HEK293 (cell line): ENCODE results near the gene MAP4K4.

Experiments used
- CTCF ChIA-PET: fragments of 350-600 bp; formaldehyde crosslinking; extraction: SDS; loops from one replicate; lab custom pipeline; 2021; ENCODE audit warnings: antibody characterized with exemption; lab: Yijun Ruan, JAX
- POLR2A ChIA-PET: fragments of 300-600 bp; formaldehyde crosslinking; extraction: SDS; loops from one replicate; lab custom pipeline; 2020; ENCODE audit warnings: antibody characterized with exemption, inconsistent platforms; lab: Yijun Ruan, JAX
- H3K27ac ChIP-seq: fragments of 200-500 bp; sonication (Bioruptor generic); 2 replicates; pipeline ENCODE4 v1.5.1; 2014; ENCODE audit warnings: low read depth, low read length, control low read depth, inconsistent platforms; ENCODE audit errors: extremely low read depth
- H3K36me3 ChIP-seq, 2 experiments: fragments of 200-500 bp in 1 of 2; sonication (Bioruptor generic) in 1 of 2; 1 replicate in 1 of 2; 2 replicates in 1 of 2; pipeline ENCODE4 v1.5.1; 2014 to 2017; ENCODE audit warnings: inconsistent platforms in 2 of 2, low read length in 2 of 2; ENCODE audit not compliant: control insufficient read depth in 2 of 2, insufficient read depth in 1 of 2
- H3K4me1 ChIP-seq: fragments of 200-500 bp; sonication (Bioruptor generic); 2 replicates; pipeline ENCODE4 v1.5.1; 2014; ENCODE audit warnings: mild to moderate bottlenecking, low read length, inconsistent platforms; ENCODE audit not compliant: control insufficient read depth, insufficient read depth
- H3K4me3 ChIP-seq: 2 replicates; pipeline ENCODE4 v1.5.1; 2011; ENCODE audit warnings: low read depth, mild to moderate bottlenecking, control low read depth, low read length, moderate library complexity
- H3K9me3 ChIP-seq: fragments of 200-500 bp; sonication (Bioruptor generic); 2 replicates; pipeline ENCODE4 v1.5.1; 2014; ENCODE audit warnings: low read depth, low read length, inconsistent platforms; ENCODE audit not compliant: control insufficient read depth, insufficient read depth
- EGR2 ChIP-seq: fragments of 450-650 bp; formaldehyde crosslinking; IDR thresholded peaks from 2 replicates; pipeline ENCODE4 v1.5.1; 2016; ENCODE audit warnings: low read depth, missing biosample characterization, missing genetic modification characterization
- FEZF1 ChIP-seq: fragments of 450-650 bp; formaldehyde crosslinking; IDR thresholded peaks from 2 replicates; pipeline ENCODE4 v1.5.1; 2016; ENCODE audit warnings: missing biosample characterization, missing genetic modification characterization
- GLI4 ChIP-seq: fragments of 450-650 bp; formaldehyde crosslinking; IDR thresholded peaks from 2 replicates; pipeline ENCODE4 v1.5.1; 2016; ENCODE audit warnings: missing biosample characterization, missing genetic modification characterization
- HOXC10 ChIP-seq: sonication (generic); formaldehyde crosslinking; IDR thresholded peaks from 2 replicates; pipeline ENCODE4 v1.8.1; 2023; ENCODE audit warnings: mild to moderate bottlenecking, missing genetic modification reagents
- RBAK ChIP-seq: fragments of 450-650 bp; formaldehyde crosslinking; IDR thresholded peaks from 2 replicates; pipeline ENCODE4 v1.5.1; 2016; ENCODE audit warnings: missing biosample characterization, missing genetic modification characterization
- SP3 ChIP-seq: fragments of 450-650 bp; formaldehyde crosslinking; IDR thresholded peaks from 2 replicates; pipeline ENCODE4 v1.5.1; 2016; ENCODE audit warnings: missing biosample characterization, missing genetic modification characterization
- YY2 ChIP-seq: fragments of 450-650 bp; formaldehyde crosslinking; IDR thresholded peaks from 2 replicates; pipeline ENCODE4 v1.5.1; 2016; ENCODE audit warnings: missing biosample characterization, missing genetic modification characterization
- ZFP3 ChIP-seq: fragments of 450-650 bp; formaldehyde crosslinking; IDR thresholded peaks from 2 replicates; pipeline ENCODE4 v1.5.1; 2016; ENCODE audit warnings: low read depth, missing biosample characterization, missing genetic modification characterization
- ZNF2 ChIP-seq: fragments of 450-650 bp; formaldehyde crosslinking; IDR thresholded peaks from 2 replicates; pipeline ENCODE4 v1.5.1; 2016; ENCODE audit warnings: missing biosample characterization, missing genetic modification characterization
- ZNF202 ChIP-seq: fragments of 450-650 bp; formaldehyde crosslinking; IDR thresholded peaks from 2 replicates; pipeline ENCODE4 v1.5.1; 2016; ENCODE audit warnings: missing biosample characterization, missing genetic modification characterization, borderline replicate concordance
- ZNF24 ChIP-seq: fragments of 450-650 bp; formaldehyde crosslinking; IDR thresholded peaks from 2 replicates; pipeline ENCODE4 v1.5.1; 2016; ENCODE audit warnings: missing biosample characterization, missing genetic modification characterization
- ZNF335 ChIP-seq: fragments of 450-650 bp; formaldehyde crosslinking; conservative IDR thresholded peaks from 2 replicates; pipeline ENCODE4 v1.5.1; 2016; ENCODE audit warnings: missing biosample characterization, missing genetic modification characterization
- ZNF549 ChIP-seq: fragments of 450-650 bp; IDR thresholded peaks from 2 replicates; pipeline ENCODE4 v1.5.1; 2018; ENCODE audit warnings: missing biosample characterization, missing genetic modification characterization, mild to moderate bottlenecking, inconsistent platforms, moderate library complexity
- ZNF623 ChIP-seq: fragments of 450-650 bp; formaldehyde crosslinking; IDR thresholded peaks from 2 replicates; pipeline ENCODE4 v1.5.1; 2016; ENCODE audit warnings: missing biosample characterization, missing genetic modification characterization
- ZNF654 ChIP-seq: fragments of 450-650 bp; formaldehyde crosslinking; IDR thresholded peaks from 2 replicates; pipeline ENCODE4 v1.5.1; 2016; ENCODE audit warnings: low read depth, missing biosample characterization, missing genetic modification characterization
- ZNF707 ChIP-seq: fragments of 450-650 bp; formaldehyde crosslinking; IDR thresholded peaks from 2 replicates; pipeline ENCODE4 v1.5.1; 2016; ENCODE audit warnings: missing biosample characterization, missing genetic modification characterization
- ZNF747 ChIP-seq: fragments of 450-650 bp; formaldehyde crosslinking; IDR thresholded peaks from 2 replicates; pipeline ENCODE4 v1.5.1; 2016; ENCODE audit warnings: missing biosample characterization, missing genetic modification characterization
- ZNF76 ChIP-seq: fragments of 450-650 bp; formaldehyde crosslinking; IDR thresholded peaks from 2 replicates; pipeline ENCODE4; 2016; ENCODE audit warnings: low read depth, missing biosample characterization, missing genetic modification characterization, borderline replicate concordance
- ZNF837 ChIP-seq: fragments of 450-650 bp; formaldehyde crosslinking; IDR thresholded peaks from 2 replicates; pipeline ENCODE4 v1.5.1; 2016; ENCODE audit warnings: missing biosample characterization, missing genetic modification characterization
- TF ChIP-seq, protein P1 (sequence below): fragments of 450-650 bp; formaldehyde crosslinking; IDR thresholded peaks from 2 replicates; pipeline ENCODE4 v1.5.1; 2016; ENCODE audit warnings: missing biosample characterization, missing genetic modification characterization
- TF ChIP-seq, protein P2 (sequence below): fragments of 450-650 bp; formaldehyde crosslinking; IDR thresholded peaks from 2 replicates; pipeline ENCODE4 v1.5.1; 2016; ENCODE audit warnings: missing biosample characterization, missing genetic modification characterization

MAP4K4 gene

DNA sequence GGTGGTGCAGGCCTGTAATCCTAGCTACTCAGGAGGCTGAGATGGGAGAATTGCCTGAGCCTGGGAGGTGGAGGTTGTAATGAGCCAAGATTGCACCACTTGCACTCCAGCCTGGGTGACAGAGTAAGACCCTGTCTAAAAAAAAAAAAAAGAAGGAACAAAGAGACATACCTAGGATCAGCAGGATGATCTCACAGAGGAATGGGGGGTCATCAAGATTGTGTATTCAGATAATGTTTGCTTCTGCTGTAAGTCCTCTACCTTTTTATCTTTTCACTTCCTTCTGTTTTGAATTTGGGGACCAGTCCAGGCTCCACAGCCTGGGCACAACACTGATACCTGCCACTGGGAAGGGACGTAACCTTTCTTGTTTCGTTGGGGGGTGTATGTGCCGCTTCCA is 53.2 kb downstream of the MAP4K4 start:
- H3K9me3 ChIP-seq: no peaks in the 10 kb centered on the region
- no peaks in the 10 kb centered on the region for H3K36me3 ChIP-seq
- POLR2A ChIA-PET: no interaction called here
- peaks cover 33% of the 10 kb centered on the region for H3K4me1 ChIP-seq
- no peak for TF ChIP-seq ZNF202 (tag by site-specific recombination)
- TF ChIP-seq, all 188 proteins: peak for 0
- CTCF ChIA-PET: interaction anchor here (1.1 kb wide), 1 partner anchor 20 kb away, joined by 3 read pairs; no protein-coding TSS in a partner anchor
- no peak overlapping the region for H3K27ac ChIP-seq
- no peak overlapping the region for H3K4me3 ChIP-seq

DNA sequence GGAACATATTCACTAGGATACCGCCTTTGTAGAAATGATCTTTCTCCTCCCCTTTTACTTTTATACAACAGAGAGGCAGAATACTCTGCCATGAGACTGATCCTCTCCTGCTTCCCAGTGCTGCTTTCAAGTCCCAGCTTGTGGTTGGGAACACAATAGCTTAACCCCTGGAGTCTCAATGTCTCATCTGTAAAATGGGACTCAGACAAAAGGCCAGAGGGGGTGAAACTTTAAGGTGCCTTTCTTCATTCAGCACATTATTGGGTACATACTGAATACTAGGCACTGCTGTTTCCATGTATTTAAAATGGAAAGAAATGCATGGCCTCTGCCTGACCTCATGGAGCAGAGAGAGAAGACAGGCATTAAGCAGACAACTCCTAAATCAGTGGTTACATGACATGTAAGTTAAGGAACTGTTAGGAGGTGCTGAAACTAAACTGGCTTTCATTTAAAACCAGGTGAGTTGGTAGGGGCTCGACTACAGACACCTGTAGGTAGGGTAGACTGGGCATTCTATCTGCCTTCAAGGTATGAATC is 53.8 kb downstream of the MAP4K4 start:
- no peak overlapping the region for H3K4me3 ChIP-seq
- ChIA-PET POLR2A (no interaction called here), CTCF (interaction anchor here (1.1 kb wide), 1 partner anchor 19 kb away, joined by 3 read pairs; no protein-coding TSS in a partner anchor)
- peaks cover 28% of the 10 kb centered on the region for H3K4me1 ChIP-seq
- H3K9me3 ChIP-seq: no peaks in the 10 kb centered on the region
- no peak overlapping the region for H3K27ac ChIP-seq
- no peak for TF ChIP-seq HOXC10 (CRISPR knock-in tag)
- no peak for TF ChIP-seq SP3 (tag by site-specific recombination)
- TF ChIP-seq FEZF1 (tag by site-specific recombination): no peak
- no peak for TF ChIP-seq ZNF654 (tag by site-specific recombination)
- TF ChIP-seq ZNF549 (tag by site-specific recombination): no peak
- no peak for TF ChIP-seq ZNF24 (tag by site-specific recombination)
- TF ChIP-seq GLI4: no peak
- no peak for TF ChIP-seq ZNF2
- no peak for TF ChIP-seq ZNF623
- TF ChIP-seq YY2 (tag by site-specific recombination): no peak
- no peak for TF ChIP-seq ZNF747 (tag by site-specific recombination)
- no peak for TF ChIP-seq EGR2 (tag by site-specific recombination)
- TF ChIP-seq, protein P1, sequence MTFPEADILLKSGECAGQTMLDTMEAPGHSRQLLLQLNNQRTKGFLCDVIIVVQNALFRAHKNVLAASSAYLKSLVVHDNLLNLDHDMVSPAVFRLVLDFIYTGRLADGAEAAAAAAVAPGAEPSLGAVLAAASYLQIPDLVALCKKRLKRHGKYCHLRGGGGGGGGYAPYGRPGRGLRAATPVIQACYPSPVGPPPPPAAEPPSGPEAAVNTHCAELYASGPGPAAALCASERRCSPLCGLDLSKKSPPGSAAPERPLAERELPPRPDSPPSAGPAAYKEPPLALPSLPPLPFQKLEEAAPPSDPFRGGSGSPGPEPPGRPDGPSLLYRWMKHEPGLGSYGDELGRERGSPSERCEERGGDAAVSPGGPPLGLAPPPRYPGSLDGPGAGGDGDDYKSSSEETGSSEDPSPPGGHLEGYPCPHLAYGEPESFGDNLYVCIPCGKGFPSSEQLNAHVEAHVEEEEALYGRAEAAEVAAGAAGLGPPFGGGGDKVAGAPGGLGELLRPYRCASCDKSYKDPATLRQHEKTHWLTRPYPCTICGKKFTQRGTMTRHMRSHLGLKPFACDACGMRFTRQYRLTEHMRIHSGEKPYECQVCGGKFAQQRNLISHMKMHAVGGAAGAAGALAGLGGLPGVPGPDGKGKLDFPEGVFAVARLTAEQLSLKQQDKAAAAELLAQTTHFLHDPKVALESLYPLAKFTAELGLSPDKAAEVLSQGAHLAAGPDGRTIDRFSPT (tag by site-specific recombination): no peak
- TF ChIP-seq ZFP3 (tag by site-specific recombination): no peak
- no peak for TF ChIP-seq ZNF76 (tag by site-specific recombination)
- no peak for TF ChIP-seq ZNF335 (tag by site-specific recombination)
- no peak for TF ChIP-seq RBAK (tag by site-specific recombination)
- no peak for TF ChIP-seq ZNF707 (tag by site-specific recombination)
- TF ChIP-seq, protein P2, sequence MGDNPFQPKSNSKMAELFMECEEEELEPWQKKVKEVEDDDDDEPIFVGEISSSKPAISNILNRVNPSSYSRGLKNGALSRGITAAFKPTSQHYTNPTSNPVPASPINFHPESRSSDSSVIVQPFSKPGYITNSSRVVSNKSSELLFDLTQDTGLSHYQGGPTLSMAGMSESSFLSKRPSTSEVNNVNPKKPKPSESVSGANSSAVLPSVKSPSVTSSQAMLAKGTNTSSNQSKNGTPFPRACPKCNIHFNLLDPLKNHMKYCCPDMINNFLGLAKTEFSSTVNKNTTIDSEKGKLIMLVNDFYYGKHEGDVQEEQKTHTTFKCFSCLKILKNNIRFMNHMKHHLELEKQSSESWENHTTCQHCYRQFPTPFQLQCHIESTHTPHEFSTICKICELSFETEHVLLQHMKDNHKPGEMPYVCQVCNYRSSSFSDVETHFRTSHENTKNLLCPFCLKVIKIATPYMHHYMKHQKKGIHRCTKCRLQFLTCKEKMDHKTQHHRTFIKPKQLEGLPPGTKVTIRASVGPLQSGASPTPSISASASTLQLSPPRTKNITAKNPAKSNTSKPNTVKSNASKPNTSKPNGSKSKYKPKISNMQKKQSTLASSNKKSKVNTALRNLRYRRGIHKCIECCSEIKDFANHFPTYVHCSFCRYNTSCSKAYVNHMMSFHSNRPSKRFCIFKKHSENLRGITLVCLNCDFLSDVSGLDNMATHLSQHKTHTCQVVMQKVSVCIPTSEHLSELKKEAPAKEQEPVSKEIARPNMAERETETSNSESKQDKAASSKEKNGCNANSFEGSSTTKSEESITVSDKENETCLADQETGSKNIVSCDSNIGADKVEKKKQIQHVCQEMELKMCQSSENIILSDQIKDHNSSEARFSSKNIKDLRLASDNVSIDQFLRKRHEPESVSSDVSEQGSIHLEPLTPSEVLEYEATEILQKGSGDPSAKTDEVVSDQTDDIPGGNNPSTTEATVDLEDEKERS (tag by site-specific recombination): no peak
- TF ChIP-seq ZNF837 (tag by site-specific recombination): no peak
- TF ChIP-seq, all 188 proteins: peak for 0
- no peaks in the 10 kb centered on the region for H3K36me3 ChIP-seq
